ACHN (cell line): ENCODE data around the gene GJC2.
"Not testable (repeated sequence)": the region's sequence is repeated elsewhere in the genome, so short reads cannot be mapped to it uniquely, and the experiment has no call there.

Source experiments
- DNase-seq: peaks from one replicate; pipeline ENCODE4 v3.0.0-alpha.2; 2015
- in situ Hi-C: cut with HindIII; loops from 2 replicates; pipeline ENCODE4 v1.10.0; 2017; ENCODE audit warnings: low sequenced_read_pairs, low pct_ligation_motif_present, low pct_unique_long_range_greater_than_20kb

Gene GJC2

DNA sequence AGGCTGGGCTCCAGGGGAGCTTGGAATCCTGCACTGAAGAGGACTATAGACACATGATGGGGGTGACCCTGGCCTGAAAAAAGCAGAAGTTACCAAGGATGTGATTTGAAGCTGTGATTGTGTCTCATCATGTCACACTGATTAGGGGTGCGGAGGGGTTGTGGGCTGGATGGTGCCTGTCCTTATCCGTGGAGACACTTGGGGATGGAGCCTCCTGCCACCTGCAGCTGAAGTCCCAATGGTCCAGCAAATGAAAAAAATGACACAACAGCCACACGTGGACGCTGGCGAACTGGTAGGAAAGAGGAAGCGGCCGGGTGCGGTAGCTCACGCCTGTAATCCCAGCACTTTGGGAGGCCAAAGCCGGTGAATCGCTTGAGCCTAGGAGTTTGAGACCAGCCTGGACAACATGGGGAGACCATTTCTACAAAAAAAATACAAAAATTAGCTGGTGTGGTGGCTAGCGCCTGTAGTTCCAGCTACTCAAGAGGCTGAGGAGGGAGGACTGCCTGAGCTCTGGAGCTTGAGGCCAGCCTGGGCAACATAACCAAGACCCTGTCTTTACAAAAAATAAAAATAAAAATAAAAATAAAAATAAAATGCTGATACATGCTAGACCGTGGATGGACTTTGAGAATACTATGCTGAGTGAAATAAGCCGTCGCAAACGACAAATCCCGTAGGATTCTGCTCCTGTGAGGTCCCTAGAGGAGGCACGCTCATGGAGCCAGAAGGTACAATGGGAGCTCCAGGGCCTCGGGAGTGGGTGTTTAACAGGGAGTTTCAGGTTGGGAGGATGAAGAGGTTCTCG is 15.0 kb downstream of the GJC2 start:
- no peak for DNase-seq
- in situ Hi-C loops, result no loop called here

DNA sequence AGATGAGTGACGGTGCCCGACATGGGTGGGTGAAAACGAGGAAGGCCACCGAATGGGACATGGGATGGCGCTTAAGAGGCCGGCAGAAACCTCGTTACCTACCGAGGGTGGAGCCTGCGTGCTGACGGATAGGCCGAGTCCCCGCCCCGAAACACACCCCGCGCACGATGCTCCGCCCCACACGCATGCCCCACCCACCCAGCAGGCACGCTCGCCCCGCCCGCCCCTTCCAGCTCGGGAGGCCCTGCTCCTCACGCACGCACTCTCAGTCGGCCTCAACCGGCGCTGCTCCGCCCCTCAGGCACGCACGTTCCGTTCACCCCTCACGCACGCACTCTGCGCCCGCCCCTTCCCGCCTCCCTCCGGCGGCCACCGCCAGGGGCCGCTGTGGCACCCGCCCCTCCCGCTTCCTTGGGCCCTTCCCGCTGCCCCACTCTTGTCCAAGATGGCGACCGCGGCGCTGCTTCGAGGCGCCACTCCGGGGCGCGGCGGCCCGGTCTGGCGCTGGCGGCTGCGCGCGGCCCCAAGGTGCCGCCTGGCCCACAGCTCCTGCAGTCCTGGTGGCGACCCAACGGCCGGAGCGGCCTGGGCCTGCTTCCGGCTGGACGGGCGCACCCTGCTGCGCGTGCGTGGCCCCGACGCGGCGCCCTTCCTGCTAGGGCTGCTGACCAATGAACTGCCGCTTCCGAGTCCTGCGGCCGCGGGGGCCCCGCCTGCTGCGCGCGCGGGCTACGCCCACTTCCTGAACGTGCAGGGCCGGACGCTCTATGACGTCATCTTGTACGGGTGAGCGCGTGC is 15.8 kb downstream of the GJC2 start, which contains the start of gene IBA57:
IBA57 (plus strand) TSS at position 433 of the 798 bp plus-strand sequence; CDS start at position 446, 13 bp downstream.
- in situ Hi-C loops, result no loop called here
- peak; percentile 99 for DNase-seq

GRCh38 chr1:228166170-228166936 is 16.6 kb downstream of the GJC2 start:
- DNase-seq, result peak; percentile 54
- in situ Hi-C loops, result no loop called here

- in situ Hi-C loops, result no loop called here
- DNase-seq, result no peak
These were observed 19.0 kb downstream of the GJC2 start for GRCh38 chr1:228168563-228169270.

- in situ Hi-C loops, result no loop called here
These were observed 19.6 kb downstream of the GJC2 start for GRCh38 chr1:228169345-228169744.

GRCh38 chr1:228170666-228171065 is 20.9 kb downstream of the GJC2 start:
- in situ Hi-C loops, result no loop called here
- no peak for DNase-seq

More at GRCh38 chr1:228169345-228169744, 19.6 kb downstream of the GJC2 start:
- DNase-seq, result no peak

- no peak for DNase-seq
- in situ Hi-C loops, result no loop called here
These were observed 21.6 kb downstream of the GJC2 start for GRCh38 chr1:228171221-228171891.

DNA sequence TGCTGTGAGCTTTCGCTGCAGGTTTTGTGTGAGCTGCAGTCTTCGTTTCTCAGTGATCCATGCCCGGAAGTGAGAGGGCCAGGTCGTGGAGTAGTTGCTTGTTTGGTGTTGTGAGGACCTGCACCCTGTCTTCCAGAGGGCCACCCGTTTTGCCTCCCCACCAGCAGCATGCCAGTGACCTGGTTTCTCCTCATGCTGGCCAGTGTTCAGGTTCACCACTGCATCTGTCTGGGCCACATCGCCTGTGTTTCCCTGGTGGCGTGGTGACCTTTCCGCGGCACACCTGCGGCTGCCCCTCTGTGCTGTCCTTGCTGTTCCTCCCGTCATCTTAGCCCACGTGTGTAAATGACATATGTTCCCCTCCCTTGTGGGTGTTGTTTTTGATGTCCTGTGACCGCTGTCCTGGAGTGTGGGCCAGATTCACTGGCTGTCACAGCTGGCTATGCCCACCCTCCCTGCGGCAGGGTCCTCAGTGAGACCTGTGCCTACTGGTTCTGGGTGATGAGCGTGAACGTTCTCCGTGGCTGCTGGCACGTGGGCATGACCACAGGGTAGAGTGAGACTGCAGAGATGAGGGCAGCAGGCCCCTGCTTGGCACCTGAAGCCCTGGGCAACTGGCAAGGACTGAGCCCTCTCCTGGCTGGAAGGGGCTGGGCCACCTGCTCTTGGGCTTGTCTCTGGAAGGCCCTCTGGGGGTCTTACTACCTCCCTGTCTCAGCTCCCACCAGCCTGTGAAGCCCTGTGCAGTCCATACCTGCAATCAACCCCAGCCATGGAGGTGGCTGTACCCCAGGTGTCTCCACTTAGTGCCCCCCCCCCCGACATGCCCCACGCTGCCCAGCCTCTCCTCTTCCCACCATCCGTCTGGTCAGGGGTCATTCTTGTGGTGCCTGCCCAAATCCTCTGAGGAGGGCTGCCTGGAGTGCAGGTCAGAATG is 23.1 kb downstream of the GJC2 start:
- no peak for DNase-seq
- in situ Hi-C loops, result no loop called here

DNA sequence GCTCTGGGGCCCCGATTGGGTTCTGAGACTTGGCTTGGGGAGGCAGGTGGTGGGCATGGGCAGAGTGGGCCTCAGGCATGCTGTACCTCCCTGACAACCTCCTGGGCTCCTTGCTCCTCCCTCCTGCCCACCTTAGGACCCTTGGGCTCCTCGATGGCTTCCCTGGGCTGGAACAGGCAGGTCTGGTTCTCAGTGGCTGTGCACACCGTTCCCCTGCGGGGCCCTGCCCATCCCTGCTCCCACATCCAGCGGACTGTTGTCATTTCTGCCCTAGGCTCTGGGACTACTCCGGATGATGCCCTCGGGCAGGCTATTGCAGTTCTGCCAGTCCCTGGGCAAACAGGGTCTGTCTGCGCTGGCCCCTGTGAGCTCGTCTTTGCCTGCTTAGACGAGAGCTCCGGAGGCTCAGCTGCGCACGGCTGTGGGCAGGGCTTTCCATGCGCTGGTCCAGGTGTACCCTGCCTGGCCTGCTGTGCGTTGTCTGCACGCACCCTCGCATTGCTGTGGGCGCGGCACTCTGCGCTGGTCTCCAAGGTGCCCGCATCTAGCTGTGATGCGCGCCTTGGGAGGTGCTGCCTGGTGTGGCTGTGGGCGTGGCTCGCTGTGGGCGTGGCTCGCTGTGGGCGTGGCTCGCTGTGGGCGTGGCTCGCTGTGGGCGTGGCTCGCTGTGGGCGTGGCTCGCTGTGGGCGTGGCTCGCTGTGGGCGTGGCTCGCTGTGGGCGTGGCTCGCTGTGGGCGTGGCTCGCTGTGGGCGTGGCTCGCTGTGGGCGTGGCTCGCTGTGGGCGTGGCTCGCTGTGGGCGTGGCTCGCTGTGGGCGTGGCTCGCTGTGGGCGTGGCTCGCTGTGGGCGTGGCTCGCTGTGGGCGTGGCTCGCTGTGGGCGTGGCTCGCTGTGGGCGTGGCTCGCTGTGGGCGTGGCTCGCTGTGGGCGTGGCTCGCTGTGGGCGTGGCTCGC is 24.1 kb downstream of the GJC2 start:
- DNase-seq, result not testable (repeated sequence)

DNA sequence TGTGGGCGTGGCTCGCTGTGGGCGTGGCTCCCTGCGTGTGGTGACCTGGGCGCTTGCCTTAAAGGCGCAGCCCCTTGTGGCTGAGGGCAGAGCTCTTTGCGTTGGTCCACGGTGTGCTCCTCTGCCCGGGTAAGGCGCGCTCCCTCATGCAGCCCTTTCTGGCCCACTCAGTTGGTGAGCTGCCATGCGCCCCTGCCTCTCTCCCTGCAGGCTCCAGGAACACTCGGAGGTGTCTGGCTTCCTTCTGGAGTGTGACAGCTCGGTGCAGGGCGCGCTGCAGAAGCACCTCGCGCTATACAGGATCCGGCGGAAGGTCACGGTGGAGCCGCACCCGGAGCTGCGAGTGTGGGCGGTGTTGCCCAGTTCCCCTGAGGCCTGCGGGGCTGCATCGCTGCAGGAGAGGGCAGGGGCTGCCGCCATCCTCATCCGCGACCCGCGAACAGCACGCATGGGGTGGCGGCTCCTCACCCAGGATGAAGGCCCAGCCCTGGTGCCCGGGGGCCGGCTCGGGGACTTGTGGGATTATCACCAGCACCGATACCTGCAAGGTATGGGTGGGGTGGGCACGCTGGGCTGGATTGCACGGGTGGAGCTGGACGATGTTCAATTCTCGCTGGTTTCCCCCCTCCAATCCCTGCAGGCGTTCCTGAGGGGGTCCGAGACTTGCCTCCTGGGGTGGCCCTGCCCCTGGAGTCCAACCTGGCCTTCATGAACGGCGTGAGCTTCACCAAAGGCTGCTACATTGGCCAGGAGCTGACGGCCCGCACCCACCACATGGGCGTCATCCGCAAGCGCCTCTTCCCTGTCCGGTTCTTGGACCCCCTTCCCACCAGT is 25.0 kb downstream of the GJC2 start:
- no peak for DNase-seq
- in situ Hi-C loops, result no loop called here

More for the DNA sequence above, 24.1 kb downstream of the GJC2 start:
- in situ Hi-C loops, result not testable (repeated sequence)

DNA sequence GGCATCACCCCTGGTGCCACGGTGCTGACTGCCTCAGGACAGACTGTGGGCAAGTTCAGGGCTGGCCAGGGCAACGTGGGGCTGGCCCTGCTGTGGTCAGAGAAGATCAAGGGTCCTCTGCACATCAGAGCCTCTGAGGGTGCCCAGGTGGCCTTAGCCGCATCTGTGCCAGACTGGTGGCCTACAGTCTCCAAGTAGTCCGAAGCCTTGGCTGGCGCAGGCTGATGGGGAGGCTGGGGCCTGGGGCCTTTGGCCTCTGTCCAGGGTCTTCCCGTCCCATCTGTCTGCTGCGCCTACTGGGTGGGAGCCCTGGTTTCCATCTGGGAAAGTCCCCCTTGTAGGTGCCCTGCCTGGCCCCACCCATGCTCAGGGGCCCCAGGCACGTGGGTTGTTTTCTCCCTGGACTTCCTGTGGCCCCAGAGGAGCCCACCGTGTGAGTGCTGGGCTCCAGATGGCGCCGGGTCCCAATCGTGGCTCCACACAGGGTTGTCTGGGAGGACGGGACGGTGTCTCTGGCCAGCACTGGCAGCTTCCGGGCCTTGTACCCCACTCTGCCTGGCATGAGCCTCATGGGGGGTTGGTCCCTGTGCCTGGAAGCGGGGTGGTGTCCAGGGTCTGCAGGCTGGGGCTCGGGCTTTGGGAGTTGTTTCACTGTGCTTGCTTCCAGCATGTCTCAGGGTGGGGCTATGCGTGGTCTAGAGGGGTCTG is 25.7 kb downstream of the GJC2 start:
- no peak for DNase-seq
- in situ Hi-C loops, result no loop called here

DNA sequence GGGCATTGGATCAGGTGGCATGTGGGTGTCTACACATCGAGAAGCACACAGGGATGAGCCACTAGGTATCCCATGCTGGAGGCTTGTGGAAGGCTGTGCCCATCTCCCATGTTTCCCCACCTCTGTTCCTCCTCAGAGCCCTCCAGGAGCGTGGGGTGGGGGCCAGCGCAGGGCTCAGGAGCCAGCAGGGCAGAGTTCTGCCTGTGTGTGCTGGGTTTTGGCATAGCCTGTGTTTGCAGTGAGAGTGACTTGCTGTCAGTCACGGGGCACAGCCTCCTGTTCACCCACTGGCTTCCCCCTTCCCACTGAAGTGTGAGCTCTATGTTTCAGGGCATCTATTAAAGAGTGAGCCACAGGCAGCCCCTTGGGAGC is 26.3 kb downstream of the GJC2 start:
- no peak for DNase-seq
- in situ Hi-C loops, result no loop called here

DNA sequence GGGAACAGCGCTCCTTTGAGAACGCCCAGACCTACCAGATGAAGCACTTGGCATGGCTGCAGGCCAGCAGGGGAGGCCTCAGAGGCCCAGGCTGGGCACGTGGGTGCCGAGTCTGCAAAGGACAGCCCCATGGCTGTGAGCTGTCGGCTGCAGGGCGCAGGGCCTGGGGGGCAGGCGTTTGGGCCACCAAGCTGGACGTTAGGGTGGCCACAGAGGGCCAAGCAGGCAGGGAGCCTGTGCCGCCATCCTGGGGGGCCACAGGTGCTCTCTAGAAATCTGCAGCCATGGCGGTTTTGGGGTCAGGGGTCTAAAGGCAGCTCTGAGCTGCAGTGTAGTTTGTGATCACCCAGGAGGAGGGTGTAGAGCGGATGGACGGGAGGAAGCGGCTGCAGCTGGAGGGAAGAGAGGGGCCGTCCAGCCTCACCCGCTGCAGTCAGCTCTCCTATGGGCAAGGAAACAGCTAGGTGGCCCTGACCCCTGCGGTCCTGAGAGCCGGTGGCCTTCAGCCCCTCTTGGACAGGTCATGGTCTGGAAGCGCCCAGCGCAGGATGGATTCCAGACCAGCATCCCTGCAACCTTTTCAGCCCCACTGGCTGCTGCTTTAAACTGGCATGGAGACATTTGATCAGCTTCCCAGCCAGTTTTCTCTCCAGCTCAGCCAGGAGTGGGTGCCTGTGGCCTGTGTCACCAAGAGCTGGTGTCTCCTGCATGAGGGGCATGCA is 26.9 kb downstream of the GJC2 start:
- DNase-seq, result no peak
- in situ Hi-C loops, result no loop called here

- in situ Hi-C loops, result no loop called here
These were observed 27.4 kb downstream of the GJC2 start for GRCh38 chr1:228177183-228177475.

More at GRCh38 chr1:228177183-228177475, 27.4 kb downstream of the GJC2 start:
- DNase-seq, result no peak
